HL-60 (cell line): ENCODE data around the gene KCTD7.

ENCODE experiments used
- POLR2AphosphoS5 ChIP-seq: IDR thresholded peaks from 2 replicates; pipeline ENCODE4 v1.6.1; 2012; ENCODE audit warnings: low read depth
- REST ChIP-seq: IDR thresholded peaks from 2 replicates; pipeline ENCODE4 v1.6.1; 2012; ENCODE audit warnings: low read depth; ENCODE audit not compliant: insufficient replicate concordance

GRCh38 chr7:66634816-66635215 lies 6.1 kb downstream of the KCTD7 start:
- TF ChIP-seq POLR2AphosphoS5 (no peak), REST (no peak)
